Activated CD8-positive, alpha-beta T cell treated with anti-CD3 and anti-CD28 coated beads, Interleukin-2, amount 10 ng/mL, durations not matched to agents 7 days and 5 days (primary cell): ENCODE results near the gene SFI1. TPM values are rescaled to one million over a fixed set of nuclear protein-coding genes. Genes with fewer than 3 reads are reported as not detected.
"Not testable (repeated sequence)": the region's sequence is repeated elsewhere in the genome, so short reads cannot be mapped to it uniquely, and the experiment has no call there.

ENCODE experiments used
- ATAC-seq: fragments of 150-1000 bp; cut with Tn5 transposase; one replicate; pipeline ENCODE4 v1.10.0; 2021; ENCODE audit warnings: moderate library complexity
- CTCF ChIA-PET: fragments of 350-600 bp; sonication (Branson Sonifier 250); formaldehyde crosslinking; loops from one replicate; lab custom pipeline; 2021; ENCODE audit warnings: antibody characterized with exemption; lab: Charles Lee
- POLR2A ChIA-PET: fragments of 350-600 bp; sonication (Branson Sonifier 250); formaldehyde crosslinking; loops from one replicate; lab custom pipeline; 2021; ENCODE audit warnings: antibody characterized with exemption; lab: Charles Lee
- DNase-seq: peaks from one replicate; pipeline ENCODE4 v3.0.0-alpha.2; 2020
- H3K27ac Mint-ChIP-seq: one replicate; pipeline ENCODE4 v1.8.0; 2021; ENCODE audit warnings: mild to moderate bottlenecking, mixed read lengths
- H3K27me3 Mint-ChIP-seq: one replicate; pipeline ENCODE4 v1.8.0; 2021; ENCODE audit warnings: low read depth, mixed read lengths
- H3K36me3 Mint-ChIP-seq: one replicate; pipeline ENCODE4 v1.8.0; 2021; ENCODE audit warnings: low read depth, mixed read lengths
- H3K4me1 Mint-ChIP-seq: one replicate; pipeline ENCODE4 v1.8.0; 2021; ENCODE audit warnings: low read depth, mixed read lengths
- H3K4me3 Mint-ChIP-seq: one replicate; pipeline ENCODE4 v1.8.0; 2021; ENCODE audit warnings: mild to moderate bottlenecking, mixed read lengths
- H3K9me3 Mint-ChIP-seq: one replicate; pipeline ENCODE4 v1.8.0; 2022; ENCODE audit warnings: mixed read lengths; ENCODE audit not compliant: insufficient read depth
- total RNA-seq, 2 experiments: library from RNA; stranded (reverse); gene quantifications; one replicate each; pipeline ENCODE4 v1.2.3, GENCODE V29; 2021

SFI1 gene
- total RNA-seq, 2 experiments from 2014 or later, result 136 to 141 TPM

DNA sequence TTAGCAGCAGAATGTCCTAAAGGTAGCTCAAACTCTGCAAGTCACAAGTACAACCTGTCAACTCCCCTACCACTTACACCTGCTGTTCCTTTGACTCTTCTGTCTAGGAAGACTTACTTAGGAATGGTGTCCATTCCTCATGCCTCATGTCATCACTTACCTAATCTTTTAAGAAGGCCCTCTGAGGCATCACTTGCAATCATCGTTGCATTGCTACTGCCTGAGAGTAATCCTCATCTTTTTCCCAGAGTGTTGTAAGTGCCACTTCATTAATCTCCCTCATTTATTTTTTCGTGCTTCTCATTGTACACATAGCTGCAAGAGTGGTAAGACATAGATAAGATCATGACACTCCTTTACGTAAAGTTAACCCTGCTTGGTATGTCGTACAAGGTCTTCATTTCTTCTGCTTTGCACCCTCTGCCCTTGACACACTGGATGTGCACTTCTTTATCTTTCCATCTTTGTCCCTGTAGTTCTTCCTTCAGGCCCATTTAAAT lies 54.6 kb downstream of the SFI1 start:
- Mint-ChIP-seq H3K36me3 (peaks cover 45% of the 10 kb centered on the region), H3K27me3 (no peaks in the 10 kb centered on the region), H3K27ac (peak overlapping the region; percentile 21), H3K4me3 (no peak overlapping the region), H3K4me1 (peaks cover 9% of the 10 kb centered on the region), H3K9me3 (no peaks in the 10 kb centered on the region)
- DNase-seq (no peak), ATAC-seq (no peak)
- ChIA-PET POLR2A (no interaction called here), CTCF (interaction anchor here (1.2 to 1.5 kb wide), 2 partner anchors 11 to 80 kb away, joined by 3 to 6 read pairs; no protein-coding TSS in a partner anchor)

DNA sequence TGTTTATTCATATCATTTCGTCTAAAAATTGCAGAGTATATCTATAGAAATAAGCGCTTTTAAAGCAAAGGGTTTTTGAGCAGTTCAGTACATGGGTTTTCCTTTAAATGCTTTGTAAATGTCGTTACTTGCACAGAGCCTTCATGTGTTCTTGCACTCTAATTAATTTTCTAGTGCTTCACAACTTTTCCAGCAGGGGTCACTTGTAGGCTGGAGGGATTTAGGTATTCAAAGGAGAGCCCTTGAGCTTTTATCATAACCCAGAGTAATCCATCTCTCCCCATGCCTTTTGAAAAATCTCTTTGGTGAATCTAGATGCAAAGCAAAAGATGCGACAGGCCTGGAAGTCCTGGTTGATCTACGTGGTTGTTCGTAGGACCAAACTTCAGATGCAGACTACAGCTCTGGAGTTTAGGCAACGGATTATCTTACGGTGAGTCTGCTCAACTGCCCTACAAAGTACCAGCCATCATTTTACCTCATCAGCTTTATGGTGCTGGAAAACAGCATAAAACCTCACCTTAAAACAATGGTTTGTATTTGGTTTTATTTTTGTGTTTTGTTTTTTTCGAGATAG lies 60.4 kb downstream of the SFI1 start:
- CTCF ChIA-PET, result interaction anchor here (0.6 to 4.8 kb wide), 25 partner anchors 8 to 414 kb away, joined by 3 to 58 read pairs (median 4); partner anchors contain the start of gene PISD
- no peak for DNase-seq
- Mint-ChIP-seq H3K27ac (no peak overlapping the region), H3K9me3 (no peaks in the 10 kb centered on the region), H3K4me3 (no peak overlapping the region), H3K36me3 (peaks cover 39% of the 10 kb centered on the region), H3K27me3 (no peaks in the 10 kb centered on the region), H3K4me1 (peaks cover 9% of the 10 kb centered on the region)
- POLR2A ChIA-PET, result interaction anchor here (0.8 kb wide), 1 partner anchor 74 kb away, joined by 3 read pairs; no protein-coding TSS in a partner anchor
- ATAC-seq, result no peak

DNA sequence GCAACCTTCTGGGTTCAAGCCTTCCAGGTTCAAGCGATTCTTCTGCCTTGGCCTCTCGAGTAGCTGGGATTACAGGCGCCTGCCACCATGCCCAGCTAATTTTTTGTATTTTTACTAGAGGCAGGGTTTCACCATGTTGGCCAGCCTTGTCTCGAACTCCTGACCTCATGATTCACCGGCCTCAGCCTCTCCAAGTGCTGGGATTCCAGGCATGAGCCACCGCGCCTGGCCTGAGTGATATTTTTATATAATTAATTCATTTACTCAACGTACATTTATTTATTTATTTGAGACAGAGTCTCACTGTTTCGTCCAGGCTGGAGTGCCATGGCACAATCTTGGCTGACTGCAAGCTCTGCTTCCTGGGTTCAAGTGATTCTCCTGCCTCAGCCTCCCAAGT lies 62.2 kb downstream of the SFI1 start:
- POLR2A ChIA-PET, result interaction anchor here (0.6 kb wide), 1 partner anchor 38 kb away, joined by 3 read pairs; no protein-coding TSS in a partner anchor

DNA sequence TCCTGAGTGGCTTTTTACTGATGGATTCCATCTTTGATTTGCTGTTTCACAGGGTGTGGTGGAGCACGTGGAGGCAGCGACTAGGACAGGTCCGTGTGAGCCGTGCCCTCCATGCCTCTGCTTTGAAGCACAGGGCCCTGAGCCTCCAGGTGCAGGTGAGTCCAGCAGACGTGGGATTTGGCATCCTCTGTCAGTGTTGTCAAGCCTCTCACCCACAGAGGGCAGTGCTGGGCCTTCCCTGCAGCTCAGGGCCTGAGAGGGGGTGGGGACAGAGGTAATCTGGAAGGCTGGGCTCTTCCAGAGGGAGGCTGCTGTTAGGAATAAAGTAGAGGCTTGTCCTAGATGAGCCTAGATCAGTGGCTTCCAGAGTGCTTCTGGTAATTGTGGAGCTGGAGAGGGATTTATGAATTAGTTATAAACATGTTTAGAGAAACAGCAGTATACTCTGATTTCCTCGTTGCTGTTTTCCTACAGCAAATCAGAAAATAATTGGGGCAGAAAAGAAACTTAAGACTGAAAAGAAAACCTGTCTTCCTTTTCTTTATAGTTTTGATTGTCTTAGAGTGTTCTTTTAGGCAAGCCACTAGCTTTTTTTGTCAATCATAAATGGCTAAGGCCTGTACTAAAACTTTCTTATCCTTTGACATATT lies 65.0 kb downstream of the SFI1 start:
- peaks cover 50% of the 10 kb centered on the region for H3K36me3 Mint-ChIP-seq
- ChIA-PET CTCF (interaction anchor here (0.8 to 1.8 kb wide), 11 partner anchors 9 to 108 kb away, joined by 3 to 5 read pairs (median 4); no protein-coding TSS in a partner anchor), POLR2A (no interaction called here)
- H3K9me3 Mint-ChIP-seq, result no peaks in the 10 kb centered on the region
- no peak overlapping the region for H3K4me3 Mint-ChIP-seq
- DNase-seq (peak; percentile 63), ATAC-seq (peak; percentile 79)
- no peaks in the 10 kb centered on the region for H3K4me1 Mint-ChIP-seq
- H3K27ac Mint-ChIP-seq, result peak overlapping the region; percentile 10
- no peaks in the 10 kb centered on the region for H3K27me3 Mint-ChIP-seq

More for the DNA sequence above, 62.2 kb downstream of the SFI1 start:
- H3K36me3 Mint-ChIP-seq, result peaks cover 43% of the 10 kb centered on the region
- not testable (repeated sequence) for H3K27me3 Mint-ChIP-seq, ATAC-seq, H3K4me3 Mint-ChIP-seq, H3K9me3 Mint-ChIP-seq, DNase-seq, H3K4me1 Mint-ChIP-seq, H3K27ac Mint-ChIP-seq
- CTCF ChIA-PET, result interaction anchor here (4.8 kb wide), 1 partner anchor 75 kb away, joined by 58 read pairs; no protein-coding TSS in a partner anchor

DNA sequence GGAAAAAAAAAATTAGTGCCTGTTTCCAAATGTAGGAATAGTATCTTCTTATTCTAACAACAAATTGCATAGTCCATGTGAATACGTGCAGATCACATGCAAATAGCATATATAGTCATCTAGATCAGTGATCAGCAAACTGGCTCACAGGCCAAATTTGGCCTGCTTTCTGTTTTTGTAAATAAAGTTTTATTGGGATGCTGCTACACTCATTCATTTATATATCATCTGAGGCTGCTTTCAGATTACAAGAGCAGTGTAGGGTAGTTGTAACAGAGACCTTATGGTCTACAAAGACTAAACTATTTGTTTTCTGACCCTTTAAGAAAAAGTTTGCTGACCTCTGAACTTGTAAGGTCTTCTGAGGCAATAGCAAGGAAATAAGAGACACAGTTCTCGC lies 65.6 kb downstream of the SFI1 start:
- ChIA-PET POLR2A (no interaction called here), CTCF (interaction anchor here (0.8 to 1.8 kb wide), 7 partner anchors 8 to 108 kb away, joined by 3 to 5 read pairs (median 4); no protein-coding TSS in a partner anchor)
- peaks cover 48% of the 10 kb centered on the region for H3K36me3 Mint-ChIP-seq
- DNase-seq, result no peak
- no peaks in the 10 kb centered on the region for H3K4me1 Mint-ChIP-seq
- ATAC-seq, result no peak
- no peaks in the 10 kb centered on the region for H3K27me3 Mint-ChIP-seq
- no peak overlapping the region for H3K27ac Mint-ChIP-seq
- H3K9me3 Mint-ChIP-seq, result no peaks in the 10 kb centered on the region
- no peak overlapping the region for H3K4me3 Mint-ChIP-seq

DNA sequence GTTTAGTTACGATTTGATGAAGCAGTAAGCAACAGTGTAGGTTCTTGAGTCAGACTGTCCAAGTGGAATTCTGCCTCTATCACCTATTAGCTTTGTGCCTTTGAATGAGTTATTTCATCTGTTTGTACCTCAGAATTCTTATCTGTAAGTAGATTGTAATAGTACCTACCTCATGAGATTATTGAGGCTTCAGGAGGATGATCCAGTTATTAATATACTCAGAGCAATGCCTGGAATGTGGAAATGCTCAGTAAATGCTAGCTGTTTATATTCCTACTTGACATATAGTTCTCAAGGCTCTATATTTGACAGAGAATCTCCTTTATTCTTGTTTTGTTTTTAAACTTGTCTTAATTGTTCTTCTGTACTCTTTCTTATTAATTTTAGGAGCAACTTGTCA lies 70.1 kb downstream of the SFI1 start:
- Mint-ChIP-seq H3K27me3 (no peaks in the 10 kb centered on the region), H3K9me3 (no peaks in the 10 kb centered on the region), H3K4me1 (peaks cover 7% of the 10 kb centered on the region), H3K4me3 (no peak overlapping the region), H3K36me3 (peaks cover 54% of the 10 kb centered on the region), H3K27ac (no peak overlapping the region)
- ChIA-PET CTCF (interaction anchor here (0.7 to 1.3 kb wide), 2 partner anchors 9 to 11 kb away, joined by 3 read pairs; no protein-coding TSS in a partner anchor), POLR2A (no interaction called here)
- no peak for DNase-seq
- no peak for ATAC-seq

DNA sequence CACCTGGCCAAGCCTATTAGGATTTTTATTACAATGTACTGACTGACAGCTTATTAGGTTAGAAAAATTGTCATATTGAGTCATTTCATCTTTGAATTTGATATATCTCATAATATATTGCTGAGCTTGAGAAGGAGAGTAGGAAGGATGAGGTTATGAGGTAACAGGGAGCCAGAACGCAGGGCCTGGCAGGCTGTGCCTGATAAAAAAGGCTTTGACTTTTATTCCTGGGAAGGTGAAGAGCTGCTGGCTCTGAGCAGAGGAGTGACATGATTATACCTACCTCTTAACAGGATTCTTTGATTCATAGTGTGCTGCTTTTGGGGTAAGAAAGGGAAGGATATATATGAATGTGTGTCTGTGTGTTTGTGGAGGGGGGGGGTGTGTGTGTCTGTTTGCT lies 70.9 kb downstream of the SFI1 start:
- ChIA-PET POLR2A (no interaction called here), CTCF (interaction anchor here (1.3 kb wide), 1 partner anchor 9 kb away, joined by 3 read pairs; no protein-coding TSS in a partner anchor)
- H3K27ac Mint-ChIP-seq, result no peak overlapping the region
- DNase-seq (no peak), ATAC-seq (no peak)
- H3K36me3 Mint-ChIP-seq, result peaks cover 53% of the 10 kb centered on the region
- H3K9me3 Mint-ChIP-seq, result no peaks in the 10 kb centered on the region
- H3K27me3 Mint-ChIP-seq, result no peaks in the 10 kb centered on the region
- H3K4me3 Mint-ChIP-seq, result no peak overlapping the region
- H3K4me1 Mint-ChIP-seq, result peaks cover 7% of the 10 kb centered on the region

DNA sequence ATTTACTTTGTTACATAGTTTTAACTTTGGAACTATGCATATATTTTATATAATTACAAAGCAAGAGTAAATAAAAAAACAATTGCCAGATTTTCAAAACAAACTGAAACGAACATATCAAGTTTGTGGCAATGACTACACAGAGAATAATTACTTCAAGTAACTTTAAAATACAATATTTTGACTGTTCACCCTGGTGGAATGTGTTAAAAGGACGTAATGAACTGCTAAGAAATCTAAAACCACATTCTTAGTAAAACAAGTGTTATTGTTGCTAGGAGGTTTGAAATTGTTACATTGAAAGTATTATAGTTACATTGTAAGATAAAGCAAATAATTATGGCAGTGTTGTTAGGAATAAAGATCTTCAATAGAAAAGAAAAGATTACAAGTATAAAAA lies 71.4 kb downstream of the SFI1 start:
- CTCF ChIA-PET, result interaction anchor here (1.3 kb wide), 1 partner anchor 10 kb away, joined by 3 read pairs; no protein-coding TSS in a partner anchor
- no peak overlapping the region for H3K27ac Mint-ChIP-seq
- ATAC-seq, result no peak

DNA sequence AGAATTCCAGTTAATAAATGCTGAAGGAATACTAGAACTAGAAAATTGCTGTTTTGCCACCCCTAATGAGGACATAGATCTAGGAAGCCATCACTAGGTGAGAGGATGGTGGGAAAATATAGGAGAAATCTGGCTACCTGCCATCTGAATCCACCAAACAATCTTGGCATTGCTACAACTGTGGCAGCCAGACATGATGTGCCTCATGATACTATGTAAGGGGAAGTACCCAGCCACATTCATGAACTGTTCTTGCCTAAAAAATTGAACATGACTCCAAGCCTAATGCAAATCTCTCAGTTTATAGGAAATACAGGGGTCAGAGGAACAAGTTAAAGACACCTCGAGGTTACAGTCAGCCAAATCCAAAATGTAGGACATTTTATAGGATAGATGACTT lies 72.8 kb downstream of the SFI1 start:
- DNase-seq (no peak), ATAC-seq (no peak)
- H3K27ac Mint-ChIP-seq, result peak overlapping the region; percentile 32
- no peaks in the 10 kb centered on the region for H3K9me3 Mint-ChIP-seq
- peaks cover 51% of the 10 kb centered on the region for H3K36me3 Mint-ChIP-seq
- H3K27me3 Mint-ChIP-seq, result no peaks in the 10 kb centered on the region
- CTCF ChIA-PET, result no interaction called here
- no peak overlapping the region for H3K4me3 Mint-ChIP-seq
- peaks cover 7% of the 10 kb centered on the region for H3K4me1 Mint-ChIP-seq
- POLR2A ChIA-PET, result no interaction called here

More for the DNA sequence above, 71.4 kb downstream of the SFI1 start:
- POLR2A ChIA-PET, result no interaction called here
- no peak overlapping the region for H3K4me3 Mint-ChIP-seq
- H3K4me1 Mint-ChIP-seq, result peaks cover 7% of the 10 kb centered on the region
- peaks cover 53% of the 10 kb centered on the region for H3K36me3 Mint-ChIP-seq
- H3K27me3 Mint-ChIP-seq, result no peaks in the 10 kb centered on the region
- H3K9me3 Mint-ChIP-seq, result no peaks in the 10 kb centered on the region
- DNase-seq, result no peak

DNA sequence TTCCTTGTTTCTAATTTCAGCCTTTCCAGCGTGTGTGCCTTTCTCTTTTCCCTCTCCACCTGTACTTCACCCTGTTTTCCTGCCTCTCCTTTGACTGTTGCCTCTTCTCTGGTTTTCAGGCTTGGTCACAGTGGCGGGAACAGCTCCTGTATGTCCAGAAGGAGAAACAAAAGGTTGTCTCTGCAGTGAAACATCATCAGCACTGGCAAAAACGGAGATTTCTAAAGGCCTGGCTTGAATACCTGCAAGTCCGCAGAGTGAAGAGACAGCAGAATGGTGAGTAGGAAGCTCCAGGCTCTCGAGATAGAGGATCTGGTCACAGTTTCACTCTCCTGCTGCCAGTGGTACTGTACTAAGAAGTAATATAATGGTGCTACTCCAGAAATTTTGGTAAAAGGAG lies 76.6 kb downstream of the SFI1 start:
- Mint-ChIP-seq H3K4me3 (no peak overlapping the region), H3K36me3 (peaks cover 53% of the 10 kb centered on the region), H3K9me3 (no peaks in the 10 kb centered on the region), H3K4me1 (peaks cover 7% of the 10 kb centered on the region), H3K27me3 (no peaks in the 10 kb centered on the region), H3K27ac (no peak overlapping the region)
- ATAC-seq, result no peak
- ChIA-PET POLR2A (no interaction called here), CTCF (no interaction called here)
- DNase-seq, result no peak

DNA sequence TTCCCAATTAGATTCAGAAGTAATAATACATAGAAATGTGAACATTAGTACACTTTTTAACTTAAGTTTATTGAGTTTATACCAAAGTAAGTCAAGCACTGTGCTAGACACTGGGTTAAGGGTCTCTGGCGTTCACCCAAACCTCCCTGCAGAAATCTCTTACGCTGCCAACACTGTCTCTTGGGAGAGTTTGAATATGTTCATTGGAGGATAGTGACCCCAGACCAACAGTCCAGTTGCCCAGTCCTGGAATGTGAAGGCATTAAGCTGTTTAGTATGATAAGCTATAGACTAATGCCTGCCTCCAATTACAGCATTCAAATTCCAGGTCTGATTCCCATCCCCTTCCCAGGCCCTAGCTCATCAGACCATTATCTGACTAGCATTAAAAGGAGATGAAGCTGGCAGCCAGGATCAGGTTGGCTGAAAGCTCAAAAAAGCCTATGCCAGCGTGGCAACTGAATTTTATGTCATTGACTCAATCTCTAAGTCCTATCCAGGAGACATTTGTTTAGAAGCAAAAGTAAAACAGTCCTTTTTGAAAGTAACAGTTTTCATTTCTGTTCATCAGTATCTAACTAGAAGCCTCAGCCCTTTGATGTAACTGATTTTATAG lies 77.8 kb downstream of the SFI1 start:
- no peaks in the 10 kb centered on the region for H3K27me3 Mint-ChIP-seq
- DNase-seq, result no peak
- no peak for ATAC-seq
- no peak overlapping the region for H3K4me3 Mint-ChIP-seq
- peaks cover 51% of the 10 kb centered on the region for H3K36me3 Mint-ChIP-seq
- CTCF ChIA-PET, result interaction anchor here (0.7 to 2.0 kb wide), 4 partner anchors 17 to 216 kb away, joined by 3 to 4 read pairs (median 3); no protein-coding TSS in a partner anchor
- H3K9me3 Mint-ChIP-seq, result no peaks in the 10 kb centered on the region
- H3K4me1 Mint-ChIP-seq, result peaks cover 7% of the 10 kb centered on the region
- POLR2A ChIA-PET, result no interaction called here
- H3K27ac Mint-ChIP-seq, result no peak overlapping the region
